OCI-LY7 (cell line): ENCODE measurements around the gene SETDB2. TPM values are rescaled to one million over a fixed set of nuclear protein-coding genes. Genes with fewer than 3 reads are reported as not detected.

Experiments
- BruUV-seq: library from RNA; stranded (reverse); fragments of 400-500 nt; replicated peaks from 2 replicates; lab custom pipeline; 2021; lab: Mats Ljungman, UMichigan
- CTCF ChIA-PET: fragments of 300-600 bp; sonication (Branson Sonifier 250); formaldehyde crosslinking; loops from one replicate; lab custom pipeline; 2022; ENCODE audit warnings: antibody characterized with exemption; ENCODE audit not compliant: unreplicated experiment; lab: Charles Lee
- POLR2A ChIA-PET: fragments of 300-600 bp; sonication (Branson Sonifier 250); formaldehyde crosslinking; loops from one replicate; lab custom pipeline; 2022; ENCODE audit warnings: antibody characterized with exemption; lab: Charles Lee
- DNase-seq: peaks from one replicate; pipeline ENCODE4 v3.0.0-alpha.2; 2015; ENCODE audit warnings: low spot score
- H2AFZ ChIP-seq: fragments of 200-600 bp; sonication (generic), shearing (Covaris generic); 2 replicates; pipeline ENCODE4 v1.6.1; 2014; ENCODE audit warnings: mild to moderate bottlenecking, antibody characterized with exemption, low read length, moderate library complexity
- H3K27ac ChIP-seq: fragments of 200-600 bp; sonication (generic); 2 replicates; pipeline ENCODE4 v1.5.1; 2014; ENCODE audit warnings: mixed run types, low read depth, mild to moderate bottlenecking, moderate library complexity, low read length, inconsistent platforms; ENCODE audit not compliant: poor library complexity, severe bottlenecking
- H3K36me3 ChIP-seq: fragments of 200-600 bp; sonication (generic); 2 replicates; pipeline ENCODE4 v1.6.1; 2014; ENCODE audit warnings: mild to moderate bottlenecking, antibody characterized with exemption, low read length, moderate library complexity, mixed read lengths; ENCODE audit not compliant: insufficient read depth
- H3K4me1 ChIP-seq: fragments of 200-600 bp; sonication (generic); 2 replicates; pipeline ENCODE4 v1.5.1; 2014; ENCODE audit warnings: mild to moderate bottlenecking, low read length; ENCODE audit not compliant: insufficient read depth, poor library complexity, severe bottlenecking
- H3K4me2 ChIP-seq: fragments of 200-600 bp; sonication (generic); 2 replicates; pipeline ENCODE4 v1.6.1; 2014; ENCODE audit warnings: mild to moderate bottlenecking, low read length
- H3K4me3 ChIP-seq: fragments of 200-600 bp; sonication (generic); 2 replicates; pipeline ENCODE4 v1.5.1; 2014; ENCODE audit warnings: mild to moderate bottlenecking, low read depth, low read length; ENCODE audit not compliant: poor library complexity, severe bottlenecking
- H3K79me2 ChIP-seq: fragments of 200-600 bp; sonication (generic); 2 replicates; pipeline ENCODE4 v1.6.1; 2016; ENCODE audit warnings: low read depth, mild to moderate bottlenecking, low read length, moderate library complexity, mixed read lengths; ENCODE audit not compliant: insufficient read depth
- H3K9me2 ChIP-seq: fragments of 200-600 bp; sonication (generic); 2 replicates; pipeline ENCODE4 v1.6.1; 2016; ENCODE audit warnings: mild to moderate bottlenecking, low read length, mixed read lengths; ENCODE audit not compliant: insufficient read depth
- H3K9me3 ChIP-seq: fragments of 200-600 bp; sonication (generic); 2 replicates; pipeline ENCODE4 v1.6.1; 2014; ENCODE audit warnings: mild to moderate bottlenecking, mixed run types, low read length, mixed read lengths
- H4K20me1 ChIP-seq: fragments of 200-600 bp; sonication (generic); 2 replicates; pipeline ENCODE4 v1.6.1; 2014; ENCODE audit warnings: mild to moderate bottlenecking, antibody characterized with exemption, low read length, moderate library complexity, mixed read lengths; ENCODE audit not compliant: insufficient read depth
- EZH2phosphoT487 ChIP-seq: fragments of 200-600 bp; sonication (generic); IDR thresholded peaks from 2 replicates; pipeline ENCODE4 v1.6.1; 2018; ENCODE audit warnings: low read depth, borderline replicate concordance, mild to moderate bottlenecking, mixed run types, antibody characterized with exemption, low read length, moderate library complexity, mixed read lengths
- intact Hi-C: fragments of 100-400 bp; cut with micrococcal nuclease; formaldehyde crosslinking; loops from one replicate; pipeline ENCODE4 v1.10.0; 2022; ENCODE audit not compliant: unreplicated experiment
- total RNA-seq, 2 experiments: library from RNA; depleted of rRNA in 1 of 2; stranded (reverse); fragments of >200 nt in 1 of 2; shearing (Covaris generic) in 1 of 2; gene quantifications; 2 replicates each; pipeline ENCODE4 v1.2.3, GENCODE V29; 2014 to 2022
- TF ChIP-seq, protein P1 (sequence below): fragments of 200-600 bp; sonication (generic); conservative IDR thresholded peaks from 2 replicates; pipeline ENCODE4 v1.5.1; 2014; ENCODE audit warnings: mild to moderate bottlenecking, antibody characterized with exemption, low read length, moderate library complexity, mixed read lengths

The SETDB2 gene
- total RNA-seq, 2 experiments from 2014 or later: 22.0 to 41.3 TPM

GRCh38 chr13:49439609-49440008, 4.5 kb upstream of the SETDB2 start:
- H3K36me3 ChIP-seq: peaks cover 8% of the 10 kb centered on the region
- H3K4me2 ChIP-seq: peak overlapping the region; percentile 28
- no peak overlapping the region for H3K4me3 ChIP-seq
- DNase-seq: peak; percentile 48
- peaks cover 8% of the 10 kb centered on the region; the same call in 1 of the 2 replicates for H3K79me2 ChIP-seq
- CTCF ChIA-PET: no interaction called here
- intact Hi-C loops: loop anchor here (5.0 kb wide), 2 partner anchors 192 to 353 kb away; partner anchors contain the start of genes CDADC1 and KPNA3
- peak overlapping the region; percentile 67; the same call in 1 of the 2 replicates for H2AFZ ChIP-seq
- H4K20me1 ChIP-seq: no peaks in the 10 kb centered on the region
- BruUV-seq: no TSS peak
- TF ChIP-seq, protein P1, sequence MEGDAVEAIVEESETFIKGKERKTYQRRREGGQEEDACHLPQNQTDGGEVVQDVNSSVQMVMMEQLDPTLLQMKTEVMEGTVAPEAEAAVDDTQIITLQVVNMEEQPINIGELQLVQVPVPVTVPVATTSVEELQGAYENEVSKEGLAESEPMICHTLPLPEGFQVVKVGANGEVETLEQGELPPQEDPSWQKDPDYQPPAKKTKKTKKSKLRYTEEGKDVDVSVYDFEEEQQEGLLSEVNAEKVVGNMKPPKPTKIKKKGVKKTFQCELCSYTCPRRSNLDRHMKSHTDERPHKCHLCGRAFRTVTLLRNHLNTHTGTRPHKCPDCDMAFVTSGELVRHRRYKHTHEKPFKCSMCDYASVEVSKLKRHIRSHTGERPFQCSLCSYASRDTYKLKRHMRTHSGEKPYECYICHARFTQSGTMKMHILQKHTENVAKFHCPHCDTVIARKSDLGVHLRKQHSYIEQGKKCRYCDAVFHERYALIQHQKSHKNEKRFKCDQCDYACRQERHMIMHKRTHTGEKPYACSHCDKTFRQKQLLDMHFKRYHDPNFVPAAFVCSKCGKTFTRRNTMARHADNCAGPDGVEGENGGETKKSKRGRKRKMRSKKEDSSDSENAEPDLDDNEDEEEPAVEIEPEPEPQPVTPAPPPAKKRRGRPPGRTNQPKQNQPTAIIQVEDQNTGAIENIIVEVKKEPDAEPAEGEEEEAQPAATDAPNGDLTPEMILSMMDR: no peak
- TF ChIP-seq EZH2phosphoT487: no peak
- no peaks in the 10 kb centered on the region for H3K9me2 ChIP-seq
- POLR2A ChIA-PET: interaction anchor here (0.7 to 1.6 kb wide), 3 partner anchors 29 to 64 kb away, joined by 3 to 9 read pairs (median 3); no protein-coding TSS in a partner anchor
- H3K27ac ChIP-seq: peak overlapping the region; percentile 20
- peaks cover 11% of the 10 kb centered on the region; the same call in 1 of the 2 replicates for H3K9me3 ChIP-seq
- peaks cover 33% of the 10 kb centered on the region for H3K4me1 ChIP-seq

- Histone ChIP-seq H3K9me2 (no peaks in the 10 kb centered on the region), H3K27ac (no peak overlapping the region), H2AFZ (no peak overlapping the region), H3K4me3 (no peak overlapping the region), H3K4me2 (no peak overlapping the region), H3K79me2 (peaks cover 20% of the 10 kb centered on the region), H3K9me3 (peaks cover 11% of the 10 kb centered on the region; the same call in 1 of the 2 replicates), H3K4me1 (peaks cover 33% of the 10 kb centered on the region), H3K36me3 (peaks cover 8% of the 10 kb centered on the region), H4K20me1 (no peaks in the 10 kb centered on the region)
- TF ChIP-seq, protein P1: no peak
- BruUV-seq: no TSS peak
- DNase-seq: no peak
- intact Hi-C loops: loop anchor here (5.0 kb wide), 1 partner anchor 351 kb away; the partner anchor contains the start of gene KPNA3
- ChIA-PET POLR2A (interaction anchor here (0.7 to 1.6 kb wide), 5 partner anchors 9 to 145 kb away, joined by 3 to 9 read pairs (median 4); no protein-coding TSS in a partner anchor), CTCF (interaction anchor here (0.6 kb wide), 1 partner anchor 140 kb away, joined by 3 read pairs; no protein-coding TSS in a partner anchor)
Observed at GRCh38 chr13:49441312-49441711, 2.8 kb upstream of the SETDB2 start.

DNA sequence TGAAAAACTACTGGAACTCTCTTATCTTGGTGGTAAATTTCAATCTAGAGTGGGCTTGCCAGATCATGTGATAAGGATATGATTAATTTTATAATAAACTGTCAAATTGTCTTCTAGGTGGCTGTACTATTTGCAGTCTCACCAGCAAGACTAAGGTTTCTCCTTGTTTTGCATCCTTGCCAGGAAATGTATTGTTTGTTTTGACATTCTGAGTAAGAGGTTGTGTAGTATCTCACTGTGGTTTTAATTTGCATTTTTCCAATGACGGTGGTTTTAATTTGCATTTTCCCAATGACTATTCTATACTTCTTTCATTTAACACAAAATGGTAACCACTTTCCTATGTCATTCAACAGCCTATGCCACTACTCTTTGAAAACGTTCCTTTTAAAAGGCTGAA, 2.2 kb upstream of the SETDB2 start:
- Histone ChIP-seq H2AFZ (no peak overlapping the region), H3K4me1 (peaks cover 33% of the 10 kb centered on the region), H3K36me3 (peaks cover 8% of the 10 kb centered on the region), H3K9me3 (peaks cover 11% of the 10 kb centered on the region; the same call in 1 of the 2 replicates), H4K20me1 (no peaks in the 10 kb centered on the region), H3K27ac (no peak overlapping the region), H3K9me2 (no peaks in the 10 kb centered on the region), H3K79me2 (peaks cover 25% of the 10 kb centered on the region), H3K4me2 (no peak overlapping the region), H3K4me3 (no peak overlapping the region)
- POLR2A ChIA-PET: interaction anchor here (5.2 to 9.3 kb wide), 3 partner anchors 10 to 70 kb away, joined by 32 to 139 read pairs (median 46); no protein-coding TSS in a partner anchor
- TF ChIP-seq, protein P1: no peak
- TF ChIP-seq EZH2phosphoT487: no peak
- intact Hi-C loops: loop anchor here (5.0 kb wide), 1 partner anchor 350 kb away; the partner anchor contains the start of gene KPNA3
- CTCF ChIA-PET: no interaction called here
- no TSS peak for BruUV-seq
- DNase-seq: no peak
